Inferior parietal cortex (tissue), 1 donor: ENCODE results near the gene PLXNA4.

Experiments
- DNase-seq: peaks from one replicate; pipeline ENCODE4 v3.0.0-alpha.2; 2016; ENCODE audit errors: extremely low spot score

Gene PLXNA4

DNA sequence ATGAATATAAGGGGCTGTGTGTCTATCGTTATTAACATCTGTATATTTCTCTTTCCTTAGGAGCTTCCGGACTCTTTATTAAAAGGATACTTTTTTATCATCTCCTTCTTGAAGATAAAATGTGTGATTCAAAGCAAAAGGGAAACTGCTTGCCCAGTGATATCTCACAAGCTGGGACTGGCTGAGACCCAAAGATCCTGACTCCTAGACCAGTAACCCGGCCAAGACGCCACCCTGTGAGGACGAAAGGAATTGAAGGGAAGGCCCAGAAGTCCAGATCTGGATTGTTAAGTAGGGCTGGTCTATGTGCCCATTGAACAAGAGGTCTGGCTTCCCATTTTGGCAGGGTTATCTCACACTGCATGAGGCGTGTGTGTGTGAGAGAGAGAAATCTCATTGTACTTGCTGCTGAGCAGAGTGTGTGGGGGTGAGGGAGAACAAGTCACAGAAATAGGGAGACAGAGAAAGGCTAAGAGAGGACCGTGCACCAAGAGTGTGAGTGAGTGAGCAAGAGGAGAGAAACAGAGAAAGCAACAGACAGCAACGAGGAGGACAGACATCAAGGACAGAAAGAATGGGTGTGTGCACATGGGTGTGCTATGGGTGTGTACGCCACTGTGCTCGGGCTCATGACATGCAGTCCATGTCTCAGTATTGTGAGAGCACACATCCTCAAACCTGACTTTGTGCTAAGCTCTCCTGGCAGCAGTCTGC lies 75.4 kb downstream of the PLXNA4 start:
- no peak for DNase-seq

DNA sequence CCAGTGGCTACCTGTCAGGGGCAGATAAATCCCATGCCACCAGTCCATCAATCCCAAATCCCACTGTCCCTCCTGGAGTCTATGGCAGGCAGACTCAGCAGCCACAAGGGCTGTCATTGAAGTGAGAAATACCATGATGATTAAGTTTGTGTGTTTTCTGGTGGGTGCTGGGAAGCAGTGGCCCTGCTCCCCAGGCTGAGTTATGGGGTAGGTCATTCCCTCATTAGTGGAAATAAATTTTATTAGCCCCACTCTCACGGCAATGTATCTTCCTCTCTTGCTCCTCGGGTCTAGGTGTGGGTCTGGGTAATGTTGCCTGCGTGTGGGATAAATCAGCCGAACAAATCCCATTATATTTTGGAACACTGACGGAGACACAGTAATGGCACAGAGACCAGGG lies 76.8 kb downstream of the PLXNA4 start:
- no peak for DNase-seq

- no peak for DNase-seq
Measured at GRCh38 chr7:132499065-132499464, 77.2 kb downstream of the PLXNA4 start.

GRCh38 chr7:132498319-132498718 lies 78.0 kb downstream of the PLXNA4 start:
- DNase-seq: no peak

DNA sequence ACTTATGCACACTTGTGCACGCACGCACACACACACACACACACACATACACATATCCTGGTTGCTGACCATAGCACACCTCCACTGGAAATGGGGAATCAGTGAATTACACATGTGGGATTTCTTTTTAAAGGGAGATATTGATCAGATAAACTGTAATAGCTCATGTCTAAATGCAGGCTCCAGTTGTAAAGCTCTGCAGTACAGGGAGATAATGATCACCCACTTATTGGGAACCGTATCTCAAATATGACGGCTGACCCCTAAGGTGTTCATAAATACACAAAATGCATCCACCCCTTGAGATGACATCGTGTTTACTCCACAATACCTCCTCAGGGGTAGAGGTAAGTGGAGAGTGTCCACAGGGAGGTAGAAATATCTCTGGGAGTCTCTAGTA lies 79.2 kb downstream of the PLXNA4 start:
- no peak for DNase-seq

DNA sequence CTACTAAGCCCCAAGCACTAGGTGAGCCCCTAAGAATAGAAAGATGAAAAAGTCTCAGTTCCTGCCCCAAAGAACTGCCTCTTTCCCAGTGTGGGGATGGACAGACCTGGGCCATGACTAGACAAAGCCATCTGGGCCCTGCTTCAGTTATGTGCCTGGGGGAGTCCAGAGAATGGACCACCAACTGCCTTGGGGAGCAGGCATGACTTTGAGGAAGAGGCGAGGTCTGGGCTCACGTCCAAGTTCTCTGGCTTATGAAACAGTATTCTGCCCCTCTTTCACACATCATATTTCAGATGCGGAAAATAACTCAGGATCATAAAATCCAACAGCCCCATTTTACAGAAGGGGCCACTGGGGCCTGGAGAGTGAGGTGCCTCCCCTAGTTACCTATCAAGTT lies 80.3 kb downstream of the PLXNA4 start:
- DNase-seq: no peak

DNA sequence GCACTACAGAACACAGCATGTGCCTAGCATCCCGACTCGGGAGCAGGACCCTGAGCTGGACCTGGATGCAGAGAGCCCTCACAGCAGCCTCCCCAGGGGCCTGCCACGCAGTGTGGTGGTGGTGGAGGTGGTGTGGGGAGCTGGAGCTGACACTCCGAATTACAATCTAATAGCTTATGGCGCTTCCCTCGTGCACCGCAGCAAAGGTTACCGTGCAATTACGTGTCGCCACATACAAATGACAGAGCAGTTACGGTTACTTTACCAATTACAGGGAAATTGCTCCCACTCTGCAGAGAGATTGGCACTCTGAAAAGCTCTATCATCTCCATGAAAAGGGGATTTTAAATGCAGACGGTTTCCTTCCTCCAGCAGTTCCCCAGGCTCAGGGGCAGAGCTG lies 81.8 kb downstream of the PLXNA4 start:
- DNase-seq: no peak

GRCh38 chr7:132492823-132493445 lies 83.3 kb downstream of the PLXNA4 start:
- DNase-seq: no peak

GRCh38 chr7:132491391-132491945 lies 84.8 kb downstream of the PLXNA4 start:
- no peak for DNase-seq

- DNase-seq: no peak
Measured at GRCh38 chr7:132490474-132490873, 85.8 kb downstream of the PLXNA4 start.

GRCh38 chr7:132489776-132490237 lies 86.5 kb downstream of the PLXNA4 start:
- DNase-seq: no peak

DNA sequence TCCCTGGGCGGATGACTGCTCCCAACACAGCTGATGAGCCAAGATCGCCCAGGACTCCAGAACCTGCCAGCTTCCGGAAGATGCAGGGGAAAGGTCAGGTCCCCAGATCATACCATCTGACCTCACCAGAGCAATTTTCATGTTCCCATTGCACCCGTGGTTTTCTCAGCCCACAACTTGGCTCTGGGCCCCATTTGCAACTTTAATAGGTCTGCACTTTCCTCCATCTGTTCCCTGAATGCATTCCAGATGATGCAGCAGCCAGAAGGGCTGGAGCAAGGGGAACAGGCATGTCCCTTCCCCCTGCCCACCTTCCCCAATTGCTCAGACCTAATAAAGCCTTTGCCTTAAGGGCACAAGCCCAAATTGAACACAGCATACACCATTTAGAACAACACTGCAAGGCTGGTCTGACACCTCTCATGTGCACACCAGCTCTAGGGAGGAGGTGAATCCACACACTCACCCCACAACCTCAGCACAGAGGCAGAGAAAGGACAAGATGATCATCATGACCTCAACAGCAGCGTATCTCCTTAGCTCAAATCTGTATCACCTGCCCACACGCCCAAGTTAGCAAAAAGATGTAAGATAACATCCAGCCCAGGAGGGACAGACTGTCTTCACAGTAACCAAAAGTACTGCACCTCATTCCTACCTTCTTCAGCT lies 87.5 kb downstream of the PLXNA4 start:
- no peak for DNase-seq

DNA sequence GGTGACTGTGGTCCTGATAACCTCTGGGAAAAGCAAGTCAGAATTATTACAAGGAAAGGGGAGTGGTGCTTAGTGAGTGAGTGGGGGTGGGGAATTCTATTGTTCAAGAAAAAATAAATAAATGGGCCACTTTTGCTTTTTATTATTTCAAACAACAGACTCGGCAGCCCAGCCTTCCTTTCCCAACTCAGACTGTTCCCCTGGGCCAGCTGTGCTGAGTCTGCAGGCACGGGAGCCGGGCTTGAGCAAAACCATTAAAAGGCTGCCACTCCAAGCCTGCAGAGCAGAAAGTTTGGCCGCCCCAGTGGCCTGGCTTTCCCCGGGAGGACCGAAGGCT lies 90.0 kb downstream of the PLXNA4 start:
- no peak for DNase-seq

DNA sequence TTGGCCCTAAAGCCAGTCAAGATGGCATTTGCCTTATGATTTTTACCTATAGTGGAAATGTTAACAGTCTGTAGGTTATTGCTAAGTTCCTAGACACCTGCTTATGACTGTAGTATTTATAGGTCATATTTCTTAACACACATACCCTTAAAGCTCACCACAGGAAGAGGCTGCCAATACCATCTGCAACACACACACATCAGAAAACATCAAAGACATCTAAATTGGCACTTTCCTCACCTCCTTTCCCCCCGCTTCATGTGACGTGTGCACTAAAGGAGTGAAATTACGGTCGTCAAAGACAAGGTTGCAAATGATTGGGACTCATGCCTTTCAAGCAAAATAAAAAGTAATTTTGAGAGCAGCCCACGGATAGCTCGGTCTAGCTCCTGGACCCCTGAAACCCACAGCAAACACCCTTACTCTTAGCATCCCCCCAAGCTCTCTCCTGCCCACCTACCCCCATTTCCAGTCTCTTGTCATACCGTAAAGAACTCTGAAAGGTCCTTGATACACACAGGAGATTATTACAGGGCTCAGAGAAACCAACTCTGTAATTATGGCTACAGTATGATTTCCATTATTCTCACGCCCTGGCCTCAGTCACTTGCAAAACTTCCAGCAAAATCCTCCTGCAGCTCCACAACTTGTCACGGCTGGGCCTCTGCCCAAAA lies 90.5 kb downstream of the PLXNA4 start:
- no peak for DNase-seq

DNA sequence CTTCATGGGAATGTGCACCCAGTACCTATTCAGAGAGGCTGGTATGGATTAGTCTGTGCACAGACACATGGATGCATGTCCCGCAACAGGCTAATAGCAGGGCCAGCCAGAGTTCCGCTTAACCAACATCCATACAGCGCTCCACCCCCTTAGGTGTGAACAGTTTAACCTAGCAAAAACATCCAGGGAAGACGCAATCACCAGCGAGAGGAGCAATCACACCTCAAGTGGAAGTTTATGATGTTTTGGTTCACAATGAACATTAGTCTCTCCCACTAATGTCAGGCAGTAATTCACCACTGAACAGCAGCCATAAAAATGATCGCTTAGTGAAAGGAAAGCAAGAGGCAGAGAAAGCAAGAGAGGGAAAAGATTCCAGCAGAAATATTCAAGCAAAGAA lies 91.1 kb downstream of the PLXNA4 start:
- no peak for DNase-seq

GRCh38 chr7:132482866-132483265 lies 93.4 kb downstream of the PLXNA4 start:
- DNase-seq: no peak

DNA sequence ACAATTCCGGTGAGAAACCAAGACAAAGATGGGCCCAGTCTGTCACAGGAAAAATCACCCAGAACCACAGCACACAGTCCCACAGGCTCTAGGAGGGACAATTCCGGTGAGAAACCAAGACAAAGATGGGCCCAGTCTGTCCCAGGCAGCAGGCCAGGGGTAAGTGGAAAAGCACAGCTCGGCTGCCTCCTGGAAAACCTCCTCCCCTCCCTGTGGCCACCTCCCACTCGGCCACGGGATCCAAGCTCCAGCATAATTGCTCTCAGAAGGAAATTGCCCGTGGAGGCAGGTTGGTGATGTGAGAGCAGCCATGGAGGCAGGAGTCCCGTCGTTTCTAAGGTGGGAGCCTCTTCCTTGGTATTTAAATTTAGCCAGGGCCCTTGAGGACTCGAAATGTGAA lies 95.7 kb downstream of the PLXNA4 start:
- DNase-seq: peak; percentile 47

GRCh38 chr7:132476541-132476940 lies 99.7 kb downstream of the PLXNA4 start:
- DNase-seq: no peak

- no peak for DNase-seq
Measured at GRCh38 chr7:132475669-132476116, 100.6 kb downstream of the PLXNA4 start.

- DNase-seq: no peak
Measured at GRCh38 chr7:132475037-132475668, 101.1 kb downstream of the PLXNA4 start.

DNA sequence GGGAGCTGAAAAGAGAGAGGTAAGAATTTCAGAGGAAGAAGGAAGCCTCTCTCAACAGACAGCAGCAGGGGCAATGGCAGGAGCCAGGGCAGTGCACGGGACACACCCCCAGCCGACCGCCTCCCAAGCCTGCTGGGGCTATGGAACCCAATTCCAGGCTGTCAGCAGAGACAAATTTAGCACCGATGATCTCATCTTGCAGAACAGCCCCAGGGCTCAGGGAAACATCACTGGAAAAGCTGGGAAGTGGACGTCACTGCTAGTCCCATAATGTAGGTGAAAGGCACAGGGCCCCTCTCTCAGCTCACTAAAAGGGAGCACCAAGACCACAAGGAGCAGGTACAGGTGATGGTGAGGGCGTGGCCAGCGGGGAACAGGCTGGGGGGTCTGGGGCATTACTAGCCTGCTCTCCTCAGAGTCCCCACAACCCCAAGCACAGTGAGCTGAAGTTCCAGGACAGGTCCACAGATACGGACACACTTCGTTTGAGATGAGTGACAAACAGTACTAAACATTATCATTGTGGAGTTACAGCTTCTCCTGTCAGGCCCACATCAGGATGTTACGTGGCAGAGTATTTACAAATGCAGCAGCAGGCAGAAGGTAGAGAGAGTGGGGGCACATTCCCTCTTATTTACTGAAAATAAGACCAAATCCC lies 103.7 kb downstream of the PLXNA4 start:
- DNase-seq: no peak
